CD4-positive, alpha-beta memory T cell (primary cell): ENCODE results near the gene YLPM1. TPM values are rescaled to one million over a fixed set of nuclear protein-coding genes. Genes with fewer than 3 reads are reported as not detected.

ENCODE experiments used
- CTCF ChIA-PET: fragments of 350-600 bp; sonication (Branson Sonifier 250); formaldehyde crosslinking; loops from one replicate; lab custom pipeline; 2021; ENCODE audit warnings: inconsistent platforms; ENCODE audit not compliant: partially characterized antibody; lab: Charles Lee
- POLR2A ChIA-PET: fragments of 350-600 bp; sonication (Branson Sonifier 250); formaldehyde crosslinking; loops from one replicate; lab custom pipeline; 2021; ENCODE audit not compliant: partially characterized antibody; lab: Charles Lee
- DNase-seq, 5 donors: peaks; one replicate each; pipeline versions ENCODE4 v3.0.0 to v3.0.0-alpha.2; 2020 to 2022; ENCODE audit warnings: mixed read lengths in 1 of 5
- H3K27ac ChIP-seq: one replicate; pipeline ENCODE4 v1.7.0; 2013; ENCODE audit warnings: low read depth, low read length
- H3K27me3 ChIP-seq: 2 replicates; pipeline ENCODE4 v1.7.0; 2013; ENCODE audit warnings: mild to moderate bottlenecking, low read length, moderate library complexity; ENCODE audit not compliant: insufficient read depth
- H3K36me3 ChIP-seq: 2 replicates; pipeline ENCODE4 v1.7.0; 2013; ENCODE audit warnings: mild to moderate bottlenecking, low read length, moderate library complexity; ENCODE audit not compliant: insufficient read depth
- H3K4me1 ChIP-seq: 2 replicates; pipeline ENCODE4 v1.7.0; 2013; ENCODE audit warnings: mild to moderate bottlenecking, low read length, moderate library complexity; ENCODE audit not compliant: insufficient read depth
- H3K4me3 ChIP-seq, 2 donors: one replicate each; pipeline ENCODE4 v1.7.0; 2013; ENCODE audit warnings: low read length in 2 of 2, mild to moderate bottlenecking in 1 of 2
- H3K9me3 ChIP-seq, 2 donors: one replicate each; pipeline ENCODE4 v1.7.0; 2013; ENCODE audit warnings: low read length in 2 of 2, control low read depth in 1 of 2; ENCODE audit not compliant: control insufficient read depth in 1 of 2
- H3K27ac Mint-ChIP-seq, 7 donors: one replicate each; pipeline ENCODE4 v1.8.0; 2020 to 2021; ENCODE audit warnings: mixed read lengths in 7 of 7, mild to moderate bottlenecking in 6 of 7, inconsistent platforms in 3 of 7, moderate library complexity in 3 of 7
- H3K27me3 Mint-ChIP-seq, 2 donors: one replicate each; pipeline ENCODE4 v1.8.0; 2020 to 2021; ENCODE audit warnings: mixed read lengths in 2 of 2
- H3K36me3 Mint-ChIP-seq, 2 donors: one replicate each; pipeline ENCODE4 v1.8.0; 2020 to 2021; ENCODE audit warnings: mixed read lengths in 2 of 2, inconsistent platforms in 1 of 2, mild to moderate bottlenecking in 1 of 2
- H3K4me1 Mint-ChIP-seq, 4 donors: one replicate each; pipeline ENCODE4 v1.8.0; 2020 to 2021; ENCODE audit warnings: mixed read lengths in 4 of 4, mild to moderate bottlenecking in 1 of 4
- H3K4me3 Mint-ChIP-seq, 8 donors: one replicate each; pipeline ENCODE4 v1.8.0; 2020 to 2021; ENCODE audit warnings: mixed read lengths in 8 of 8, mild to moderate bottlenecking in 7 of 8, moderate library complexity in 6 of 8, inconsistent platforms in 3 of 8
- H3K9me3 Mint-ChIP-seq, 8 donors: one replicate each; pipeline ENCODE4 v1.8.0; 2020 to 2021; ENCODE audit warnings: mixed read lengths in 8 of 8, mild to moderate bottlenecking in 5 of 8, inconsistent platforms in 3 of 8, moderate library complexity in 1 of 8
- intact Hi-C: fragments of 100-400 bp; cut with micrococcal nuclease; formaldehyde crosslinking; loops from one replicate; pipeline ENCODE4 v1.15.1; 2023
- polyA plus RNA-seq, 2 donors: library from polyadenylated mRNA; unstranded; fragments of 300-500 nt; fragmentation: Illumina TruSeq; gene quantifications; one replicate each; pipeline ENCODE4 v1.2.3, GENCODE V29; 2021
- total RNA-seq, 2 experiments: library from RNA; stranded (reverse); gene quantifications; one replicate each; pipeline ENCODE4 v1.2.3, GENCODE V29; 2021

The YLPM1 gene, protein sequence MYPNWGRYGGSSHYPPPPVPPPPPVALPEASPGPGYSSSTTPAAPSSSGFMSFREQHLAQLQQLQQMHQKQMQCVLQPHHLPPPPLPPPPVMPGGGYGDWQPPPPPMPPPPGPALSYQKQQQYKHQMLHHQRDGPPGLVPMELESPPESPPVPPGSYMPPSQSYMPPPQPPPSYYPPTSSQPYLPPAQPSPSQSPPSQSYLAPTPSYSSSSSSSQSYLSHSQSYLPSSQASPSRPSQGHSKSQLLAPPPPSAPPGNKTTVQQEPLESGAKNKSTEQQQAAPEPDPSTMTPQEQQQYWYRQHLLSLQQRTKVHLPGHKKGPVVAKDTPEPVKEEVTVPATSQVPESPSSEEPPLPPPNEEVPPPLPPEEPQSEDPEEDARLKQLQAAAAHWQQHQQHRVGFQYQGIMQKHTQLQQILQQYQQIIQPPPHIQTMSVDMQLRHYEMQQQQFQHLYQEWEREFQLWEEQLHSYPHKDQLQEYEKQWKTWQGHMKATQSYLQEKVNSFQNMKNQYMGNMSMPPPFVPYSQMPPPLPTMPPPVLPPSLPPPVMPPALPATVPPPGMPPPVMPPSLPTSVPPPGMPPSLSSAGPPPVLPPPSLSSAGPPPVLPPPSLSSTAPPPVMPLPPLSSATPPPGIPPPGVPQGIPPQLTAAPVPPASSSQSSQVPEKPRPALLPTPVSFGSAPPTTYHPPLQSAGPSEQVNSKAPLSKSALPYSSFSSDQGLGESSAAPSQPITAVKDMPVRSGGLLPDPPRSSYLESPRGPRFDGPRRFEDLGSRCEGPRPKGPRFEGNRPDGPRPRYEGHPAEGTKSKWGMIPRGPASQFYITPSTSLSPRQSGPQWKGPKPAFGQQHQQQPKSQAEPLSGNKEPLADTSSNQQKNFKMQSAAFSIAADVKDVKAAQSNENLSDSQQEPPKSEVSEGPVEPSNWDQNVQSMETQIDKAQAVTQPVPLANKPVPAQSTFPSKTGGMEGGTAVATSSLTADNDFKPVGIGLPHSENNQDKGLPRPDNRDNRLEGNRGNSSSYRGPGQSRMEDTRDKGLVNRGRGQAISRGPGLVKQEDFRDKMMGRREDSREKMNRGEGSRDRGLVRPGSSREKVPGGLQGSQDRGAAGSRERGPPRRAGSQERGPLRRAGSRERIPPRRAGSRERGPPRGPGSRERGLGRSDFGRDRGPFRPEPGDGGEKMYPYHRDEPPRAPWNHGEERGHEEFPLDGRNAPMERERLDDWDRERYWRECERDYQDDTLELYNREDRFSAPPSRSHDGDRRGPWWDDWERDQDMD (N-terminal part only)
- total RNA-seq (10 to 100 TPM; 83.1 to 90.3 TPM), polyA plus RNA-seq (10 to 100 TPM in 1 of 2 donors, 1 to 10 TPM in 1; 2.5 to 21.5 TPM)

GRCh38 chr14:74762917-74763802, at the start of gene YLPM1:
YLPM1 (plus strand) TSS chr14:74763316; CDS start chr14:74763490, 174 bp downstream.
- Mint-ChIP-seq H3K27ac (peak within 1 kb of the TSS; percentile 92 to 98 (median 95)), H3K9me3 (no peaks in the 10 kb centered on the region), H3K4me3 (peak within 1 kb of the TSS; percentile 87 to 99 (median 91)), H3K4me1 (peaks cover 33 to 54% (median 44%) of the 10 kb centered on the region in 4 donors), H3K27me3 (no peaks in the 10 kb centered on the region), H3K36me3 (peaks cover 5 to 27% of the 10 kb centered on the region in 2 donors)
- POLR2A ChIA-PET = interaction anchor here (0.6 to 2.8 kb wide), 37 partner anchors 9 to 1705 kb away, joined by 3 to 16 read pairs (median 4); partner anchors contain the start of genes ACYP1, AREL1, EIF2B2 and ENTPD5
- Histone ChIP-seq H3K9me3 (no peaks in the 10 kb centered on the region), H3K27ac (peak within 1 kb of the TSS; percentile 93), H3K36me3 (no peaks in the 10 kb centered on the region), H3K4me1 (peaks cover 50% of the 10 kb centered on the region), H3K4me3 (peak within 1 kb of the TSS; percentile 77), H3K27me3 (no peaks in the 10 kb centered on the region)
- intact Hi-C loops = loop anchor here (1.0 to 5.0 kb wide), 8 partner anchors 30 to 460 kb away; partner anchors contain the start of genes ABCD4, AREL1, DLST and FCF1
- CTCF ChIA-PET = interaction anchor here (0.6 to 2.5 kb wide), 22 partner anchors 9 to 154 kb away, joined by 3 to 19 read pairs (median 3); partner anchors contain the start of gene LTBP2
- DNase-seq = peak; percentile 95 to 97 (median 96)

DNA sequence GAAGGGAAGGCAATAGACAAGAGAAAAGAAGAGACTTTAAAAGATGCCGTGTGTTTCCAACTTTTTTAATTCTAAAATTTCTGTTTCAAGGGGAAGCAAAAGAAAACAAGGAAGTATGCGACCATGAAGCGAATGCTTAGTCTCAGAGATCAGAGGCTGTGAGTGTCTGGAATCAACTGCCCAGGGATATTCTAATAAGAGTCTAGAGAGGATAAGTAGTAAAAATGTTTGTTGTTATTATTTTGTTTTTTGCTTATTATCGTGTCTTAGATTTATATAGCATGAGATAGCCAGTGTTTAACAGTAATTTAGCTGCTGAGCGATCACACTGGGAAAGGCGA, 49.8 kb upstream of the YLPM1 start:
- H3K27ac ChIP-seq = peak overlapping the region; percentile 91
- no peaks in the 10 kb centered on the region for H3K9me3 ChIP-seq
- POLR2A ChIA-PET = interaction anchor here (2.0 kb wide), 1 partner anchor 50 kb away, joined by 9 read pairs; the partner anchor contains the start of gene YLPM1
- H3K27me3 ChIP-seq = no peaks in the 10 kb centered on the region
- H3K36me3 ChIP-seq = peaks cover 12% of the 10 kb centered on the region
- peaks cover 21 to 44% of the 10 kb centered on the region in 2 donors for H3K36me3 Mint-ChIP-seq
- intact Hi-C loops = loop anchor here (1.0 to 2.0 kb wide), 3 partner anchors 50 to 411 kb away; partner anchors contain the start of genes ABCD4 and YLPM1
- H3K9me3 Mint-ChIP-seq = peaks cover 0 to 3% (median 0%) of the 10 kb centered on the region in 8 donors
- DNase-seq = no peak
- peak overlapping the region; percentile 80 to 83 for H3K4me3 ChIP-seq
- H3K4me1 Mint-ChIP-seq = peaks cover 38 to 57% (median 47%) of the 10 kb centered on the region in 4 donors
- H3K27me3 Mint-ChIP-seq = no peaks in the 10 kb centered on the region
- peak overlapping the region; percentile 90 to 100 (median 98) for H3K4me3 Mint-ChIP-seq
- peak overlapping the region; percentile 91 to 100 (median 99) for H3K27ac Mint-ChIP-seq
- peaks cover 40% of the 10 kb centered on the region for H3K4me1 ChIP-seq
- CTCF ChIA-PET = interaction anchor here (2.1 to 2.4 kb wide), 2 partner anchors 95 to 104 kb away, joined by 6 to 11 read pairs; no protein-coding TSS in a partner anchor

- Histone ChIP-seq H3K4me1 (no peaks in the 10 kb centered on the region), H3K9me3 (no peaks in the 10 kb centered on the region), H3K27ac (no peak overlapping the region), H3K27me3 (no peaks in the 10 kb centered on the region), H3K36me3 (peaks cover 18% of the 10 kb centered on the region), H3K4me3 (no peak overlapping the region)
- CTCF ChIA-PET = no interaction called here
- POLR2A ChIA-PET = no interaction called here
- H3K9me3 Mint-ChIP-seq = no peaks in the 10 kb centered on the region
- DNase-seq = no peak
- no peaks in the 10 kb centered on the region for H3K27me3 Mint-ChIP-seq
- no peak overlapping the region for H3K4me3 Mint-ChIP-seq
- intact Hi-C loops = no loop called here
- H3K27ac Mint-ChIP-seq = no peak overlapping the region
- H3K36me3 Mint-ChIP-seq = peaks cover 38 to 52% of the 10 kb centered on the region in 2 donors
- peaks cover 0 to 8% (median 4%) of the 10 kb centered on the region in 4 donors for H3K4me1 Mint-ChIP-seq
Measured at GRCh38 chr14:74720526-74720925, 42.6 kb upstream of the YLPM1 start.

DNA sequence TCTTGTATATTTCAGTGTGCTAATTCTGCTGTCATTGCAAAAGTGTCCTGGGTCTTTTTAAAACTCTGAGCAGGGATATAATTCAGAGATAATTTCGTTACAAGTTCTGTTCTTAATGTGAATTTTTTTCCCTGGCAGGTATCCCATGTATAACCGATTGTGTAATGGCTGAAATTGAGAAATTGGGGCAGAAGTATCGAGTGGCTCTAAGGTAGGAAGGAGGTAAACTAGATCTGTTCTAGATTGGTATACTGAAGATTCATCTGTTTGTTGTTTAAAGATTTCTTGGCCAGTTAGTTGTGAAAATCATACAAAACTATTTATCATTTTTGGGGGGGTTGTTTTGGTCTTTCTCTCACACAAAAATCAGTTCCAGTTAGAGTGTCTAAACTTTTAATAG, 40.0 kb upstream of the YLPM1 start:
- no peak for DNase-seq
- H3K9me3 ChIP-seq = no peaks in the 10 kb centered on the region
- Mint-ChIP-seq H3K27me3 (no peaks in the 10 kb centered on the region), H3K27ac (no peak overlapping the region), H3K36me3 (peaks cover 31 to 41% of the 10 kb centered on the region in 2 donors), H3K9me3 (no peaks in the 10 kb centered on the region), H3K4me1 (peaks cover 0 to 3% (median 1%) of the 10 kb centered on the region in 4 donors), H3K4me3 (no peak overlapping the region)
- H3K36me3 ChIP-seq = peaks cover 9% of the 10 kb centered on the region
- intact Hi-C loops = no loop called here
- H3K27me3 ChIP-seq = no peaks in the 10 kb centered on the region
- H3K4me3 ChIP-seq = no peak overlapping the region
- no peaks in the 10 kb centered on the region for H3K4me1 ChIP-seq
- ChIA-PET POLR2A (no interaction called here), CTCF (no interaction called here)
- H3K27ac ChIP-seq = no peak overlapping the region

DNA sequence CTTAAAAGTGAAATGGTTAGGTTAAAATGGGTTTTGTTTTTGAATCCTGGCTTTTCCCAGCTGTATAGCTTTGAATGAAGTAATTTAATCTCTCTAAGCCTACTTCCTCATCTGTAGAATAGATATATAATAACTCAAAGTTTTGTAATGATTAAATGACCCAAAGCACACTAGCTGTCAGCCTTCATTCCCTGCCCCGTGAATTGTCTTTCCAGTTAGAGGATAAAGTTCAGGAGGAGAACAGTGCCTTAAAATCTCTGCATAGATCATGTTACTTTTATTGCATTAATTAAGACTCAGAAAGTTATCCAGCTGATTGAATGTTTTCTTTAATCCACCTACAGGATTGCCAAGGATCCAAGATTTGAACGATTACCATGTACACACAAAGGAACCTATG, 30.7 kb upstream of the YLPM1 start:
- Mint-ChIP-seq H3K4me1 (peaks cover 0 to 3% (median 2%) of the 10 kb centered on the region in 4 donors), H3K36me3 (peaks cover 49 to 51% of the 10 kb centered on the region in 2 donors), H3K9me3 (peaks cover 0 to 2% (median 0%) of the 10 kb centered on the region in 8 donors), H3K27ac (no peak overlapping the region), H3K27me3 (no peaks in the 10 kb centered on the region), H3K4me3 (no peak overlapping the region)
- Histone ChIP-seq H3K36me3 (peaks cover 26% of the 10 kb centered on the region), H3K27me3 (no peaks in the 10 kb centered on the region), H3K4me1 (no peaks in the 10 kb centered on the region), H3K27ac (no peak overlapping the region), H3K9me3 (no peaks in the 10 kb centered on the region), H3K4me3 (no peak overlapping the region)
- DNase-seq = no peak
- intact Hi-C loops = no loop called here
- ChIA-PET POLR2A (no interaction called here), CTCF (no interaction called here)

DNA sequence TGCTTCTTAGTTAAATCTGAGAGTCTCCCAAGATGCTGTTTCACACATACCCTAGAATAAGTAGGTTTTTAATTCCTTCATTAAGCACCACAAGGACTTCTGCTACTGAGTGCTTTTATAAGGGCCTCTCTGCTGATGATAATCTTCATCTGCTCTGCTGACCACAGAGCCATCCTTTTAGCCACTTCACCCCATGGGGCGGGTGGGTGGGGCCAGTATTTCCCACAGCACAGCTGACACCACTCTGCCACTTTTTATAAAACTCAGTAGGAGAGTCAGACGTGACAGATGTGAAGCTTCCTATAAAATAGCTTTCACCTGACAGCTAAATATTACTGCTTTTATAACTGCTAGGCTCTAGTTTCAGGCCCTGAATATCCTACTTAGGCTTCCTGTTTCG, 29.9 kb upstream of the YLPM1 start:
- DNase-seq = no peak
- peaks cover 26% of the 10 kb centered on the region for H3K36me3 ChIP-seq
- no peak overlapping the region for H3K4me3 Mint-ChIP-seq
- H3K36me3 Mint-ChIP-seq = peaks cover 49 to 54% of the 10 kb centered on the region in 2 donors
- intact Hi-C loops = no loop called here
- peaks cover 0 to 2% (median 0%) of the 10 kb centered on the region in 8 donors for H3K9me3 Mint-ChIP-seq
- H3K27ac ChIP-seq = no peak overlapping the region
- no peaks in the 10 kb centered on the region for H3K9me3 ChIP-seq
- H3K27me3 ChIP-seq = no peaks in the 10 kb centered on the region
- ChIA-PET POLR2A (no interaction called here), CTCF (interaction anchor here (0.6 to 0.9 kb wide), 2 partner anchors 127 to 478 kb away, joined by 3 read pairs; no protein-coding TSS in a partner anchor)
- no peak overlapping the region for H3K27ac Mint-ChIP-seq
- peaks cover 0 to 3% (median 2%) of the 10 kb centered on the region in 4 donors for H3K4me1 Mint-ChIP-seq
- no peaks in the 10 kb centered on the region for H3K4me1 ChIP-seq
- no peaks in the 10 kb centered on the region for H3K27me3 Mint-ChIP-seq
- H3K4me3 ChIP-seq = no peak overlapping the region
